SH-SY5Y (cell line): ENCODE measurements around the gene PARVB.

Source experiments
- GATA2 ChIP-seq: IDR thresholded peaks from 2 replicates; pipeline ENCODE4 v1.6.1; 2011; ENCODE audit warnings: mild to moderate bottlenecking, low read depth, low read length
- GATA3 ChIP-seq: IDR thresholded peaks from 2 replicates; pipeline ENCODE4 v1.6.1; 2011; ENCODE audit warnings: low read depth, mild to moderate bottlenecking, low read length, moderate library complexity

DNA sequence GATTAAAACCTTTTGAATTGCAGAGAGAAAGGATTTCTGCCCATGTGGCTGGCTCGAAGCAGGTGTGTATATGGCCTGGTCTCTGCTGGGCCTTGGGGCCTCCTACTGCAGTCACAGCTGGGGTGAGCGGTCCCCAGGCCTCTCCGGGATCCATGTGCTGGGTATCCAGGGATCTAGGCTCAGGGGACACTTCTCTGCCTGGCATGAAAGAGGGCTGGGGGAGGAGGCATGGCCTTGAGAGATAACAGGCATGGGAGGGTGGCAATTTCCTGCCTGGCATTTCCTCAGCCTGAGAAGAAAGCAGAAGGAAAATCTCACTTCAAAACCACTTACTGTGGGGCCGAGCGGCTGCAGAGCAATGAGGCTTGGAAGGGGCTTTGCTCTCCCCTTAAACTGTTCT, 136.3 kb downstream of the PARVB start:
- TF ChIP-seq GATA3: no peak
- no peak for TF ChIP-seq GATA2
